Memory B cell (primary cell): ENCODE measurements around the gene SIGLECL1.

ENCODE experiments used
- ATAC-seq: fragments of 150-1000 bp; cut with Tn5 transposase; 2 replicates; pipeline ENCODE4 v1.10.0; 2021; ENCODE audit warnings: low read depth, mild to moderate bottlenecking, moderate library complexity
- DNase-seq, 2 donors: peaks; one replicate each; pipeline ENCODE4 v3.0.0; 2022; ENCODE audit warnings: low spot score in 2 of 2
- H3K27ac Mint-ChIP-seq: one replicate; pipeline ENCODE4 v1.8.0; 2022; ENCODE audit warnings: mild to moderate bottlenecking, moderate library complexity, mixed read lengths
- H3K27me3 Mint-ChIP-seq: one replicate; pipeline ENCODE4 v1.8.0; 2022; ENCODE audit warnings: mixed read lengths
- H3K36me3 Mint-ChIP-seq: one replicate; pipeline ENCODE4 v1.8.0; 2022; ENCODE audit warnings: mild to moderate bottlenecking, mixed read lengths
- H3K4me1 Mint-ChIP-seq: one replicate; pipeline ENCODE4 v1.8.0; 2022; ENCODE audit warnings: mixed read lengths
- H3K4me3 Mint-ChIP-seq: one replicate; pipeline ENCODE4 v1.8.0; 2022; ENCODE audit warnings: mild to moderate bottlenecking, moderate library complexity, mixed read lengths
- H3K9me3 Mint-ChIP-seq: one replicate; pipeline ENCODE4 v1.8.0; 2022; ENCODE audit warnings: mixed read lengths

SIGLECL1 gene

GRCh38 chr19:51295382-51296126, 44.7 kb downstream of the SIGLECL1 start:
- H3K4me3 Mint-ChIP-seq, result no peak overlapping the region
- no peak for DNase-seq
- peaks cover 15% of the 10 kb centered on the region for H3K27me3 Mint-ChIP-seq
- H3K36me3 Mint-ChIP-seq, result no peaks in the 10 kb centered on the region
- no peaks in the 10 kb centered on the region for H3K9me3 Mint-ChIP-seq
- no peaks in the 10 kb centered on the region for H3K4me1 Mint-ChIP-seq
- H3K27ac Mint-ChIP-seq, result no peak overlapping the region
- no peak for ATAC-seq

GRCh38 chr19:51296336-51297093, 45.6 kb downstream of the SIGLECL1 start:
- no peaks in the 10 kb centered on the region for H3K36me3 Mint-ChIP-seq
- H3K4me3 Mint-ChIP-seq, result no peak overlapping the region
- H3K4me1 Mint-ChIP-seq, result no peaks in the 10 kb centered on the region
- DNase-seq, result no peak
- ATAC-seq, result no peak
- H3K27me3 Mint-ChIP-seq, result peaks cover 15% of the 10 kb centered on the region
- H3K27ac Mint-ChIP-seq, result no peak overlapping the region
- no peaks in the 10 kb centered on the region for H3K9me3 Mint-ChIP-seq

- DNase-seq (no peak), ATAC-seq (no peak)
- no peaks in the 10 kb centered on the region for H3K4me1 Mint-ChIP-seq
- H3K27me3 Mint-ChIP-seq, result peaks cover 12% of the 10 kb centered on the region
- H3K4me3 Mint-ChIP-seq, result no peak overlapping the region
- no peak overlapping the region for H3K27ac Mint-ChIP-seq
- H3K36me3 Mint-ChIP-seq, result no peaks in the 10 kb centered on the region
- peaks cover 2% of the 10 kb centered on the region for H3K9me3 Mint-ChIP-seq
Measured at GRCh38 chr19:51297406-51297805, 46.5 kb downstream of the SIGLECL1 start.

- DNase-seq, result no peak
- peaks cover 12% of the 10 kb centered on the region for H3K9me3 Mint-ChIP-seq
- H3K4me3 Mint-ChIP-seq, result no peak overlapping the region
- H3K27ac Mint-ChIP-seq, result no peak overlapping the region
- peaks cover 2% of the 10 kb centered on the region for H3K36me3 Mint-ChIP-seq
- H3K4me1 Mint-ChIP-seq, result no peaks in the 10 kb centered on the region
- ATAC-seq, result no peak
- peaks cover 9% of the 10 kb centered on the region for H3K27me3 Mint-ChIP-seq
Measured at GRCh38 chr19:51301266-51301665, 50.4 kb downstream of the SIGLECL1 start.

- H3K27ac Mint-ChIP-seq, result no peak overlapping the region
- ATAC-seq, result no peak
- H3K4me3 Mint-ChIP-seq, result no peak overlapping the region
- H3K36me3 Mint-ChIP-seq, result peaks cover 4% of the 10 kb centered on the region
- H3K9me3 Mint-ChIP-seq, result peaks cover 25% of the 10 kb centered on the region
- H3K4me1 Mint-ChIP-seq, result no peaks in the 10 kb centered on the region
- H3K27me3 Mint-ChIP-seq, result peaks cover 20% of the 10 kb centered on the region
- DNase-seq, result no peak
Measured at GRCh38 chr19:51305479-51305878, 54.6 kb downstream of the SIGLECL1 start.

GRCh38 chr19:51311351-51312257, 60.7 kb downstream of the SIGLECL1 start, which contains the start of gene IGLON5:
IGLON5 (plus strand) TSS chr19:51311644; CDS start chr19:51311848, 204 bp downstream.
- H3K4me1 Mint-ChIP-seq, result peaks cover 7% of the 10 kb centered on the region
- H3K9me3 Mint-ChIP-seq, result peaks cover 20% of the 10 kb centered on the region
- H3K4me3 Mint-ChIP-seq, result no peak within 1 kb of the TSS
- H3K36me3 Mint-ChIP-seq, result peaks cover 2% of the 10 kb centered on the region
- DNase-seq (no peak), ATAC-seq (no peak)
- H3K27me3 Mint-ChIP-seq, result peaks cover 34% of the 10 kb centered on the region
- no peak within 1 kb of the TSS for H3K27ac Mint-ChIP-seq

- no peak overlapping the region for H3K27ac Mint-ChIP-seq
- ATAC-seq (no peak), DNase-seq (no peak)
- peaks cover 11% of the 10 kb centered on the region for H3K9me3 Mint-ChIP-seq
- no peak overlapping the region for H3K4me3 Mint-ChIP-seq
- peaks cover 7% of the 10 kb centered on the region for H3K4me1 Mint-ChIP-seq
- H3K36me3 Mint-ChIP-seq, result no peaks in the 10 kb centered on the region
- H3K27me3 Mint-ChIP-seq, result peaks cover 34% of the 10 kb centered on the region
Measured at GRCh38 chr19:51316688-51317087, 65.8 kb downstream of the SIGLECL1 start.

- no peaks in the 10 kb centered on the region for H3K36me3 Mint-ChIP-seq
- H3K9me3 Mint-ChIP-seq, result peaks cover 11% of the 10 kb centered on the region
- H3K4me1 Mint-ChIP-seq, result peaks cover 7% of the 10 kb centered on the region
- H3K27ac Mint-ChIP-seq, result no peak overlapping the region
- no peak overlapping the region for H3K4me3 Mint-ChIP-seq
- no peak for ATAC-seq
- peaks cover 31% of the 10 kb centered on the region for H3K27me3 Mint-ChIP-seq
- DNase-seq, result no peak
Measured at GRCh38 chr19:51317376-51317775, 66.5 kb downstream of the SIGLECL1 start.

GRCh38 chr19:51317968-51318367, 67.1 kb downstream of the SIGLECL1 start:
- no peak for ATAC-seq
- H3K4me1 Mint-ChIP-seq, result peaks cover 7% of the 10 kb centered on the region

More at GRCh38 chr19:51317968-51318367, 67.1 kb downstream of the SIGLECL1 start:
- Mint-ChIP-seq H3K27me3 (peaks cover 36% of the 10 kb centered on the region), H3K9me3 (peaks cover 11% of the 10 kb centered on the region), H3K27ac (no peak overlapping the region), H3K36me3 (no peaks in the 10 kb centered on the region), H3K4me3 (no peak overlapping the region)
- no peak for DNase-seq
